HG02938 (cell line): ENCODE data around the gene NRDC.

Experiments
- ATAC-seq: cut with Tn5 transposase; IDR thresholded peaks from one replicate; pipeline ENCODE4 v1.9.1; 2021; ENCODE audit warnings: mild to moderate bottlenecking, moderate library complexity; ENCODE audit not compliant: unreplicated experiment

Gene NRDC

GRCh38 chr1:51768971-51769588 is 109.4 kb downstream of the NRDC start:
- no peak for ATAC-seq

- no peak for ATAC-seq
Observed at GRCh38 chr1:51761351-51761750, 117.2 kb downstream of the NRDC start.

- no peak for ATAC-seq
Observed at GRCh38 chr1:51760872-51761271, 117.7 kb downstream of the NRDC start.

GRCh38 chr1:51758310-51758709 is 120.2 kb downstream of the NRDC start:
- no peak for ATAC-seq

- ATAC-seq, result no peak
Observed at GRCh38 chr1:51756290-51756689, 122.2 kb downstream of the NRDC start.

GRCh38 chr1:51755437-51755836 is 123.1 kb downstream of the NRDC start:
- no peak for ATAC-seq

GRCh38 chr1:51754666-51755065 is 123.9 kb downstream of the NRDC start:
- no peak for ATAC-seq

- ATAC-seq, result no peak
Observed at GRCh38 chr1:51753969-51754368, 124.6 kb downstream of the NRDC start.

- no peak for ATAC-seq
Observed at GRCh38 chr1:51752073-51752948, 126.2 kb downstream of the NRDC start.

GRCh38 chr1:51750729-51751128 is 127.8 kb downstream of the NRDC start:
- no peak for ATAC-seq

GRCh38 chr1:51750218-51750617 is 128.3 kb downstream of the NRDC start:
- no peak for ATAC-seq

GRCh38 chr1:51749151-51749550 is 129.4 kb downstream of the NRDC start:
- ATAC-seq, result no peak

- ATAC-seq, result no peak
Observed at GRCh38 chr1:51745304-51745570, 133.3 kb downstream of the NRDC start.

GRCh38 chr1:51744506-51745303 is 133.8 kb downstream of the NRDC start:
- ATAC-seq, result no peak

GRCh38 chr1:51741121-51741681 is 137.3 kb downstream of the NRDC start:
- ATAC-seq, result no peak

- ATAC-seq, result no peak
Observed at GRCh38 chr1:51740652-51741051, 137.9 kb downstream of the NRDC start.
